IMR-90 (cell line): ENCODE data around the gene ABCG4. TPM values are rescaled to one million over a fixed set of nuclear protein-coding genes. Genes with fewer than 3 reads are reported as not detected.

ENCODE experiments used
- ATAC-seq: fragments of 200-7000 bp; cut with Tn5 transposase; 2 replicates; pipeline ENCODE4 v1.9.1; 2020; ENCODE audit warnings: low read depth, mild to moderate bottlenecking, moderate library complexity
- BruUV-seq: library from RNA; stranded (reverse); fragments of 400-500 nt; replicated peaks from 2 replicates; lab custom pipeline; 2021; lab: Mats Ljungman, UMichigan
- CTCF ChIA-PET: fragments of 300-600 bp; formaldehyde crosslinking; extraction: SDS; loops from one replicate; lab custom pipeline; 2021; ENCODE audit warnings: antibody characterized with exemption; lab: Yijun Ruan, JAX
- POLR2A ChIA-PET: fragments of 300-600 bp; sonication (Branson Sonifier 250); formaldehyde crosslinking; loops from one replicate; lab custom pipeline; 2022; ENCODE audit warnings: antibody characterized with exemption; ENCODE audit not compliant: unreplicated experiment; lab: Charles Lee
- DNase-seq: peaks from one replicate; pipeline ENCODE4 v3.0.0; 2013
- H2AFZ ChIP-seq: replicated peaks from 2 replicates; pipeline ENCODE3; 2013; ENCODE audit warnings: low read length, mild to moderate bottlenecking; ENCODE audit not compliant: poor library complexity
- H2AK5ac ChIP-seq: 2 replicates; pipeline ENCODE4 v1.6.1; 2013; ENCODE audit warnings: low read depth, low read length, inconsistent platforms
- H2AK9ac ChIP-seq: replicated peaks from 2 replicates; pipeline ENCODE3; 2013; ENCODE audit warnings: mild to moderate bottlenecking, low read depth, low read length, moderate library complexity; ENCODE audit not compliant: poor library complexity
- H2BK120ac ChIP-seq: 2 replicates; pipeline ENCODE4 v1.6.1; 2013; ENCODE audit warnings: low read depth, low read length, inconsistent platforms
- H2BK15ac ChIP-seq: 3 replicates; pipeline ENCODE4 v1.6.1; 2013; ENCODE audit warnings: low read depth, low read length, inconsistent platforms
- H2BK20ac ChIP-seq: 2 replicates; pipeline ENCODE4 v1.6.1; 2013; ENCODE audit warnings: low read depth, mild to moderate bottlenecking, inconsistent platforms, low read length, moderate library complexity
- H2BK5ac ChIP-seq: 2 replicates; pipeline ENCODE4 v1.6.1; 2013; ENCODE audit warnings: mild to moderate bottlenecking, low read depth, low read length, inconsistent platforms; ENCODE audit not compliant: poor library complexity, severe bottlenecking
- H3K14ac ChIP-seq: replicated peaks from 2 replicates; pipeline ENCODE4 v1.6.1; 2013; ENCODE audit warnings: low read depth, low read length, inconsistent platforms
- H3K18ac ChIP-seq: 2 replicates; pipeline ENCODE4 v1.6.1; 2013; ENCODE audit warnings: low read depth, low read length, control low read depth
- H3K23ac ChIP-seq: 2 replicates; pipeline ENCODE4 v1.6.1; 2013; ENCODE audit warnings: low read depth, low read length, inconsistent platforms
- H3K27ac ChIP-seq: 2 replicates; pipeline ENCODE4 v1.5.1; 2013; ENCODE audit warnings: mild to moderate bottlenecking, control low read depth, low read length; ENCODE audit not compliant: insufficient read depth
- H3K27me3 ChIP-seq: 2 replicates; pipeline ENCODE4 v1.6.1; 2013; ENCODE audit warnings: low read length; ENCODE audit not compliant: control insufficient read depth, insufficient read depth
- H3K36me3 ChIP-seq: 2 replicates; pipeline ENCODE4 v1.6.1; 2013; ENCODE audit warnings: low read length, mixed read lengths; ENCODE audit not compliant: control insufficient read depth, insufficient read depth
- H3K4ac ChIP-seq: 2 replicates; pipeline ENCODE4 v1.6.1; 2013; ENCODE audit warnings: low read depth, low read length, inconsistent platforms
- H3K4me1 ChIP-seq: 2 replicates; pipeline ENCODE4 v1.6.1; 2013; ENCODE audit warnings: low read length, mixed read lengths; ENCODE audit not compliant: control insufficient read depth, insufficient read depth
- H3K4me2 ChIP-seq: 2 replicates; pipeline ENCODE4 v1.6.1; 2013; ENCODE audit warnings: low read depth, mild to moderate bottlenecking, control low read depth, low read length, moderate library complexity
- H3K4me3 ChIP-seq: 2 replicates; pipeline ENCODE4 v1.5.1; 2013; ENCODE audit warnings: low read depth, mild to moderate bottlenecking, control low read depth, low read length, moderate library complexity; ENCODE audit not compliant: insufficient read depth
- H3K56ac ChIP-seq: 2 replicates; pipeline ENCODE4 v1.6.1; 2013; ENCODE audit warnings: low read length, inconsistent platforms; ENCODE audit not compliant: insufficient read depth; ENCODE audit errors: extremely low read depth
- H3K79me1 ChIP-seq, 2 experiments: 2 replicates each; pipeline ENCODE4 v1.6.1; 2013; ENCODE audit warnings: low read length in 2 of 2, inconsistent platforms in 1 of 2, low read depth in 1 of 2
- H3K9ac ChIP-seq: 2 replicates; pipeline ENCODE4 v1.6.1; 2013; ENCODE audit warnings: low read depth, low read length, control low read depth
- H3K9me1 ChIP-seq: 2 replicates; pipeline ENCODE4 v1.6.1; 2013; ENCODE audit warnings: low read length, inconsistent platforms; ENCODE audit not compliant: insufficient read depth
- H3K9me3 ChIP-seq: 2 replicates; pipeline ENCODE4 v1.6.1; 2013; ENCODE audit warnings: low read length; ENCODE audit not compliant: control insufficient read depth, insufficient read depth
- H4K20me1 ChIP-seq: 2 replicates; pipeline ENCODE4 v1.6.1; 2013; ENCODE audit warnings: low read length, inconsistent platforms; ENCODE audit not compliant: insufficient read depth
- H4K5ac ChIP-seq: 2 replicates; pipeline ENCODE4 v1.6.1; 2013; ENCODE audit warnings: mild to moderate bottlenecking, low read depth, low read length, control low read depth
- H4K8ac ChIP-seq, 2 experiments: 2 replicates each; pipeline ENCODE4 v1.6.1; 2013; ENCODE audit warnings: low read depth in 2 of 2, low read length in 2 of 2, control low read depth in 1 of 2, inconsistent platforms in 1 of 2
- H4K91ac ChIP-seq: 2 replicates; pipeline ENCODE4 v1.6.1; 2013; ENCODE audit warnings: low read depth, low read length, inconsistent platforms; ENCODE audit not compliant: insufficient read depth
- CHD1 ChIP-seq: IDR thresholded peaks from 2 replicates; pipeline ENCODE4 v1.6.1; 2012; ENCODE audit warnings: low read depth, low read length, improper control_type of control experiment
- MAFK ChIP-seq: IDR thresholded peaks from 2 replicates; pipeline ENCODE4 v1.6.1; 2012; ENCODE audit warnings: low read depth, low read length, improper control_type of control experiment
- POLR2A ChIP-seq: IDR thresholded peaks from 2 replicates; pipeline ENCODE4 v1.6.1; 2012; ENCODE audit warnings: mild to moderate bottlenecking, low read depth, low read length
- RCOR1 ChIP-seq: IDR thresholded peaks from 2 replicates; pipeline ENCODE4 v1.6.1; 2012; ENCODE audit warnings: mild to moderate bottlenecking, low read length, improper control_type of control experiment; ENCODE audit not compliant: insufficient replicate concordance
- WGBS, 2 experiments: methylation state at CpG; one replicate each; pipeline versions ENCODE4 v1.1.5 to v1.1.7; 2013; ENCODE audit warnings: missing lambda C conversion rate in 2 of 2; ENCODE audit not compliant: insufficient read length in 1 of 2; ENCODE audit errors: extremely low coverage in 2 of 2; 5-methylcytosine and 5-hydroxymethylcytosine counted together
- dilution Hi-C: fragments of 300-500 bp; cut with HindIII; formaldehyde crosslinking; loops from one replicate; pipeline ENCODE4 v1.14.3; 2018; ENCODE audit warnings: low sequenced_read_pairs; ENCODE audit not compliant: unreplicated experiment
- in situ Hi-C: fragments of 300-500 bp; cut with MboI; formaldehyde crosslinking; loops from 3 replicates; pipeline ENCODE4 v1.14.3; 2019; ENCODE audit warnings: low sequenced_read_pairs, inconsistent platforms, mixed read lengths
- intact Hi-C: fragments of 100-400 bp; cut with micrococcal nuclease; formaldehyde crosslinking; loops from 2 replicates; pipeline ENCODE4 v1.10.0; 2022
- polyA plus RNA-seq, 3 experiments: library from polyadenylated mRNA; depleted of rRNA; stranded (reverse); fragments of >200 nt; gene quantifications; 2 replicates each; pipeline ENCODE4 v1.2.3, GENCODE V29; 2012; ENCODE audit warnings: low replicate concordance in 1 of 3
- total RNA-seq: library from RNA; depleted of rRNA; stranded (reverse); fragments of >200 nt; gene quantifications from 2 replicates; pipeline ENCODE4 v1.2.3, GENCODE V29; 2012

ABCG4 gene
- total and polyA plus RNA-seq, 2 of the 4 experiments (the other 2 are of a cell fraction), result under 0.01 to 0.26 TPM

- Histone ChIP-seq H2AK9ac (peak overlapping the region; percentile 42), H3K27ac (no peak overlapping the region), H3K4me2 (no peak overlapping the region), H4K20me1 (no peaks in the 10 kb centered on the region), H3K36me3 (peaks cover 3% of the 10 kb centered on the region; the same call in 1 of the 2 replicates), H3K9me1 (no peaks in the 10 kb centered on the region), H2AK5ac (no peak overlapping the region), H3K18ac (no peak overlapping the region), H3K4ac (no peak overlapping the region), H3K9ac (no peak overlapping the region), H3K9me3 (no peaks in the 10 kb centered on the region), H3K79me1 (no peaks in the 10 kb centered on the region), H2AFZ (no peak overlapping the region), H3K14ac (no peak overlapping the region), H3K23ac (no peak overlapping the region), H4K5ac (no peak overlapping the region), H3K56ac (no peak overlapping the region), H2BK120ac (no peak overlapping the region), H3K4me3 (no peak overlapping the region), H3K4me1 (no peaks in the 10 kb centered on the region), H4K8ac (no peak overlapping the region), H3K27me3 (peaks cover 28% of the 10 kb centered on the region), H2BK20ac (no peak overlapping the region), H2BK15ac (no peak overlapping the region), H2BK5ac (no peak overlapping the region), H4K91ac (no peak overlapping the region)
- in situ Hi-C loops, result no loop called here
- intact Hi-C loops, result no loop called here
- TF ChIP-seq POLR2A, result no peak
- no peak for TF ChIP-seq RCOR1
- no peak for TF ChIP-seq MAFK
- no peak for TF ChIP-seq CHD1
- CTCF ChIA-PET, result no interaction called here
- ATAC-seq (no peak), DNase-seq (no peak)
- POLR2A ChIA-PET, result interaction anchor here (0.6 kb wide), 1 partner anchor 78 kb away, joined by 18 read pairs; no protein-coding TSS in a partner anchor
- BruUV-seq, result no TSS peak
- WGBS, 2 experiments, result 77% methylated on average over 6 of the region's 21 CpGs; no CpG with 5 or more reads in 1 of the 2 experiments
- dilution Hi-C loops, result no loop called here
Observed at GRCh38 chr11:119187123-119187892, 38.5 kb downstream of the ABCG4 start.
